ENCODE results near the gene CT45A3.
"Not testable (repeated sequence)": the region's sequence is repeated elsewhere in the genome, so short reads cannot be mapped to it uniquely, and the experiment has no call there.

CT45A3 gene

GRCh38 chrX:135713183-135713689 is 54.8 kb downstream of the CT45A3 start, which contains the start of gene CT45A1:
Gene CT45A1, plus strand, starts transcription at chrX:135713639. Its CDS starts 5,302 bp downstream, at chrX:135718941.
- not testable (repeated sequence) for H3K4me3 ChIP-seq (ENCODE audit: low read depth, low read length)
- peak; percentile 28 for TF ChIP-seq CTCF (IDR thresholded peaks at IDR 0.05; ENCODE audit: insufficient read depth, low read depth, low read length, missing control alignments)
- peak; percentile 6 for DNase-seq (ENCODE audit: low read depth)
